Measurements from ENCODE around the gene ZNF346.

DNA sequence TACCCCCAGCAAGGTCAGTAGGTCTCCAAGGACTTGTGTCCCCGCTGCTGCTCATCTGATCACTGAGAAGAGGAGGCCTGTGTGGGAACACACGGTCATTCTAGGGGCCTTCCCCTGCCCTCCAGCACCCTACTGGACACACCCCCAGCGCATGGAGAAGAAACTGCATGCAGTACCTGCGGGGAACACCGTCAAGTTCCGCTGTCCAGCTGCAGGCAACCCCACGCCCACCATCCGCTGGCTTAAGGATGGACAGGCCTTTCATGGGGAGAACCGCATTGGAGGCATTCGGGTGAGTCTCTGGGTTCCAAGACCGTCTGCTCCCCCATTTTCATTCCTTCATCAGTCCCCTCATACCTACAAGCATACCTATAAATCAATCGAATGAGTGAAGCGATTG lies 68.3 kb downstream of the ZNF346 start:
- TF ChIP-seq, protein P1, sequence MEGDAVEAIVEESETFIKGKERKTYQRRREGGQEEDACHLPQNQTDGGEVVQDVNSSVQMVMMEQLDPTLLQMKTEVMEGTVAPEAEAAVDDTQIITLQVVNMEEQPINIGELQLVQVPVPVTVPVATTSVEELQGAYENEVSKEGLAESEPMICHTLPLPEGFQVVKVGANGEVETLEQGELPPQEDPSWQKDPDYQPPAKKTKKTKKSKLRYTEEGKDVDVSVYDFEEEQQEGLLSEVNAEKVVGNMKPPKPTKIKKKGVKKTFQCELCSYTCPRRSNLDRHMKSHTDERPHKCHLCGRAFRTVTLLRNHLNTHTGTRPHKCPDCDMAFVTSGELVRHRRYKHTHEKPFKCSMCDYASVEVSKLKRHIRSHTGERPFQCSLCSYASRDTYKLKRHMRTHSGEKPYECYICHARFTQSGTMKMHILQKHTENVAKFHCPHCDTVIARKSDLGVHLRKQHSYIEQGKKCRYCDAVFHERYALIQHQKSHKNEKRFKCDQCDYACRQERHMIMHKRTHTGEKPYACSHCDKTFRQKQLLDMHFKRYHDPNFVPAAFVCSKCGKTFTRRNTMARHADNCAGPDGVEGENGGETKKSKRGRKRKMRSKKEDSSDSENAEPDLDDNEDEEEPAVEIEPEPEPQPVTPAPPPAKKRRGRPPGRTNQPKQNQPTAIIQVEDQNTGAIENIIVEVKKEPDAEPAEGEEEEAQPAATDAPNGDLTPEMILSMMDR (IDR thresholded peaks at IDR 0.05): no peak
- TF ChIP-seq POLR2AphosphoS5 (IDR thresholded peaks at IDR 0.05) (no peak), POLR2A (IDR thresholded peaks at IDR 0.05) (no peak), EP300 (IDR thresholded peaks at IDR 0.05) (no peak)
